ENCODE data around the gene CA6.

The CA6 gene

GRCh38 chr1:8939000-8939265 lies 6.7 kb upstream of the CA6 start:
- Histone ChIP-seq H3K4me3 (ENCODE audit: low read length) (no peak overlapping the region), H2AK5ac (ENCODE audit: low read length) (no peak overlapping the region), H3K4ac (ENCODE audit: low read depth, low read length) (no peak overlapping the region), H3K4me1 (ENCODE audit: control insufficient read depth, low read depth, low read length) (peaks cover 4% of the 10 kb centered on the region), H2BK120ac (ENCODE audit: low read depth, low read length) (no peak overlapping the region), H3K23ac (ENCODE audit: low read length) (no peak overlapping the region), H4K5ac (ENCODE audit: low read length) (no peak overlapping the region), H3K79me2 (ENCODE audit: control insufficient read depth, insufficient read depth, low read length) (no peaks in the 10 kb centered on the region), H3K27ac (ENCODE audit: low read depth, low read length) (no peak overlapping the region), H3K4me2 (ENCODE audit: low read length) (no peak overlapping the region), H3K56ac (ENCODE audit: low read length) (no peak overlapping the region), H3K9ac (ENCODE audit: low read length) (no peak overlapping the region), H2BK15ac (replicated peaks; ENCODE audit: low read depth) (no peak overlapping the region), H3K36me3 (ENCODE audit: control insufficient read depth, insufficient read depth, low read length) (no peaks in the 10 kb centered on the region), H2BK5ac (ENCODE audit: low read length) (no peak overlapping the region), H4K8ac (ENCODE audit: low read depth, low read length) (no peak overlapping the region), H3K27me3 (ENCODE audit: insufficient read depth, low read length, poor library complexity) (no peaks in the 10 kb centered on the region), H3K79me1 (ENCODE audit: low read length) (no peaks in the 10 kb centered on the region), H3K18ac (ENCODE audit: low read length) (no peak overlapping the region)
- DNase-seq = no peak
- WGBS (ENCODE audit: extremely low coverage, insufficient coverage, low lambda C conversion rate) = no CpG with 5 or more reads among the region's 2 CpGs

DNA sequence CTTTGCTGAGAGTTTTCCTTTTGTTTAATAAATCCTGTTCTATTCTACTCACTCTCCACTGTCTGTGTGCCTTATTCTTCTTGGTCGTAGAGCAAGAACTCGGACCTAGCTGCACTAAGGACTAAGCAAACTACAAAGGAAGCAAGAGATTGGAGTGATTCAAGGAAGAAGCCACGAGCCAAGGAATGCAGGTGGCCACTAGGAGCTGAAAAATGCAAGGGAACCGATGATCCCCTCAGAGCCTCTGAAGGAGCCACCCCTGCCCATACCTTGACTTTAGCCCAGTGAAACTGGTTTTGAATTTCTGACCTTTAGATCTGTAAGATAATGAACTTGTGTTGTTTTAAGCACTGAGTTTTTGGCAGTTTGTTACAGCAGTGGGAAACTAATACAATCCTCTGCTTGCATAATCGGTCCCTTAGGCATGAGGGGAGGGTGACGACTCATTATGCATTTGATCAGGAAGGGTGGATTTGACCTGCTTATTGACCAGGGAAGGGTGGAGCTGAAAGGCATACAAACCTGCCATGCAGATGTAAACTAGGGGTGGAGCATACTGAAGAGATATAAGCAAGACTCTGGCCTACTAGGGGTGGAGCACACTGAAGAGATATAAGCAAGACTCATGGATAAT lies 6.2 kb upstream of the CA6 start:
- no peak for DNase-seq
- Histone ChIP-seq H3K4me1 (ENCODE audit: control insufficient read depth, low read depth, low read length) (peaks cover 5% of the 10 kb centered on the region), H4K8ac (ENCODE audit: low read depth, low read length) (no peak overlapping the region), H2BK15ac (replicated peaks; ENCODE audit: low read depth) (no peak overlapping the region), H3K27ac (ENCODE audit: low read depth, low read length) (no peak overlapping the region), H2AK5ac (ENCODE audit: low read length) (no peak overlapping the region), H3K18ac (ENCODE audit: low read length) (no peak overlapping the region), H2BK5ac (ENCODE audit: low read length) (no peak overlapping the region), H3K27me3 (ENCODE audit: insufficient read depth, low read length, poor library complexity) (no peaks in the 10 kb centered on the region), H3K79me2 (ENCODE audit: control insufficient read depth, insufficient read depth, low read length) (no peaks in the 10 kb centered on the region), H4K5ac (ENCODE audit: low read length) (no peak overlapping the region), H3K79me1 (ENCODE audit: low read length) (no peaks in the 10 kb centered on the region), H3K4ac (ENCODE audit: low read depth, low read length) (no peak overlapping the region), H2BK120ac (ENCODE audit: low read depth, low read length) (no peak overlapping the region), H3K36me3 (ENCODE audit: control insufficient read depth, insufficient read depth, low read length) (no peaks in the 10 kb centered on the region), H3K9ac (ENCODE audit: low read length) (no peak overlapping the region), H3K23ac (ENCODE audit: low read length) (no peak overlapping the region), H3K4me2 (ENCODE audit: low read length) (no peak overlapping the region), H3K56ac (ENCODE audit: low read length) (no peak overlapping the region), H3K4me3 (ENCODE audit: low read length) (no peak overlapping the region)
- no CpG with 5 or more reads among the region's 6 CpGs for WGBS (ENCODE audit: extremely low coverage, insufficient coverage, low lambda C conversion rate)

GRCh38 chr1:8941906-8942305 lies 3.8 kb upstream of the CA6 start:
- Histone ChIP-seq H2BK120ac (ENCODE audit: low read depth, low read length) (no peak overlapping the region), H3K4me2 (ENCODE audit: low read length) (no peak overlapping the region), H3K9ac (ENCODE audit: low read length) (no peak overlapping the region), H3K4me3 (ENCODE audit: low read length) (no peak overlapping the region), H3K23ac (ENCODE audit: low read length) (no peak overlapping the region), H4K5ac (ENCODE audit: low read length) (no peak overlapping the region), H2AK5ac (ENCODE audit: low read length) (no peak overlapping the region), H3K27me3 (ENCODE audit: insufficient read depth, low read length, poor library complexity) (no peaks in the 10 kb centered on the region), H2BK15ac (replicated peaks; ENCODE audit: low read depth) (no peak overlapping the region), H3K79me1 (ENCODE audit: low read length) (no peaks in the 10 kb centered on the region), H3K79me2 (ENCODE audit: control insufficient read depth, insufficient read depth, low read length) (no peaks in the 10 kb centered on the region), H4K8ac (ENCODE audit: low read depth, low read length) (no peak overlapping the region), H3K4me1 (ENCODE audit: control insufficient read depth, low read depth, low read length) (peaks cover 5% of the 10 kb centered on the region), H3K56ac (ENCODE audit: low read length) (no peak overlapping the region), H3K18ac (ENCODE audit: low read length) (no peak overlapping the region), H3K36me3 (ENCODE audit: control insufficient read depth, insufficient read depth, low read length) (no peaks in the 10 kb centered on the region), H3K27ac (ENCODE audit: low read depth, low read length) (no peak overlapping the region), H2BK5ac (ENCODE audit: low read length) (no peak overlapping the region), H3K4ac (ENCODE audit: low read depth, low read length) (no peak overlapping the region)
- WGBS (ENCODE audit: extremely low coverage, insufficient coverage, low lambda C conversion rate) = no CpG with 5 or more reads among the region's 6 CpGs
- DNase-seq = peak; percentile 56

GRCh38 chr1:8943498-8944405 lies 1.9 kb upstream of the CA6 start:
- no peak overlapping the region for H2BK120ac ChIP-seq (ENCODE audit: low read depth, low read length)
- peak; percentile 81 for DNase-seq
- H3K27ac ChIP-seq (ENCODE audit: low read depth, low read length) = no peak overlapping the region
- peak overlapping the region; percentile 13 for H3K9ac ChIP-seq (ENCODE audit: low read length)
- H3K36me3 ChIP-seq (ENCODE audit: control insufficient read depth, insufficient read depth, low read length) = no peaks in the 10 kb centered on the region
- no peak overlapping the region for H2BK15ac ChIP-seq (replicated peaks; ENCODE audit: low read depth)
- H3K4me1 ChIP-seq (ENCODE audit: control insufficient read depth, low read depth, low read length) = peaks cover 5% of the 10 kb centered on the region
- H3K4me3 ChIP-seq (ENCODE audit: low read length) = no peak overlapping the region
- H3K4ac ChIP-seq (ENCODE audit: low read depth, low read length) = no peak overlapping the region
- H2AK5ac ChIP-seq (ENCODE audit: low read length) = no peak overlapping the region
- H4K8ac ChIP-seq (ENCODE audit: low read depth, low read length) = no peak overlapping the region
- peak overlapping the region; percentile 19 for H3K56ac ChIP-seq (ENCODE audit: low read length)
- H3K79me1 ChIP-seq (ENCODE audit: low read length) = no peaks in the 10 kb centered on the region
- no peaks in the 10 kb centered on the region for H3K79me2 ChIP-seq (ENCODE audit: control insufficient read depth, insufficient read depth, low read length)
- no peak overlapping the region for H3K18ac ChIP-seq (ENCODE audit: low read length)
- no peak overlapping the region for H3K4me2 ChIP-seq (ENCODE audit: low read length)
- H3K27me3 ChIP-seq (ENCODE audit: insufficient read depth, low read length, poor library complexity) = no peaks in the 10 kb centered on the region
- WGBS (ENCODE audit: extremely low coverage, insufficient coverage, low lambda C conversion rate) = no CpG with 5 or more reads among the region's 16 CpGs
- no peak overlapping the region for H3K23ac ChIP-seq (ENCODE audit: low read length)
- no peak overlapping the region for H2BK5ac ChIP-seq (ENCODE audit: low read length)
- H4K5ac ChIP-seq (ENCODE audit: low read length) = no peak overlapping the region

DNA sequence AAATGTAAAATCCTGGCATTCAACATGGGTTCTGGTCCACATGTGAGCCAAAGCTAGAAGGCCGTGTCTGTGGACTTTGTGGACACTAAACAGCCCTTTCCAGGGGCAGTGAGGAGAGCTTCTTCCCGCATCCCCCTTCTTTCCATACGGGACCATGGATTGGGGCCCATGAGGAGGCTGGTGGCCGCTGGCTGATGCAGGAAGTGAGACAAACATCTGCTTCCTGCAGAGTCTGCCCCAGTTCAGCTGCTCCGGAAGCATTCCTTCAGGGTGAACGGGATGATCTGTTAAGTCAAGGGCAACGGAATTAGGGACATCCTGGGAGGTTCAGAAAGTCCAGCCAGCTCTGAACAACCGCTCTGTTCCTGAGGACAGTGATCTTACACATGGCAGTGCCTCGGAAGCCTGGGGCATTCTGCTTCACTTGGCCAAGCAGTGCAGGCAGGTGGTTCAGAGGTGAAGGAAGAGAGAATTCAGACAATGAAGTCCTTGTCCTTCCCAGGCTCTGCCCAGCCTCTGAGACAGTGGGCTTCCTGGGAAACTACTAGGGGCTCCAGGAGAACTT lies 1.5 kb downstream of the CA6 start:
- H3K4me3 ChIP-seq (ENCODE audit: low read length) = no peak overlapping the region
- H3K18ac ChIP-seq (ENCODE audit: low read length) = no peak overlapping the region
- H2AK5ac ChIP-seq (ENCODE audit: low read length) = no peak overlapping the region
- no peak overlapping the region for H4K5ac ChIP-seq (ENCODE audit: low read length)
- H3K4me2 ChIP-seq (ENCODE audit: low read length) = no peak overlapping the region
- WGBS (ENCODE audit: extremely low coverage, insufficient coverage, low lambda C conversion rate) = no CpG with 5 or more reads among the region's 9 CpGs
- H3K79me2 ChIP-seq (ENCODE audit: control insufficient read depth, insufficient read depth, low read length) = no peaks in the 10 kb centered on the region
- H3K36me3 ChIP-seq (ENCODE audit: control insufficient read depth, insufficient read depth, low read length) = no peaks in the 10 kb centered on the region
- H3K4ac ChIP-seq (ENCODE audit: low read depth, low read length) = no peak overlapping the region
- H4K8ac ChIP-seq (ENCODE audit: low read depth, low read length) = no peak overlapping the region
- H2BK120ac ChIP-seq (ENCODE audit: low read depth, low read length) = no peak overlapping the region
- H2BK5ac ChIP-seq (ENCODE audit: low read length) = no peak overlapping the region
- no peak overlapping the region for H3K9ac ChIP-seq (ENCODE audit: low read length)
- no peaks in the 10 kb centered on the region for H3K27me3 ChIP-seq (ENCODE audit: insufficient read depth, low read length, poor library complexity)
- H3K23ac ChIP-seq (ENCODE audit: low read length) = no peak overlapping the region
- H3K4me1 ChIP-seq (ENCODE audit: control insufficient read depth, low read depth, low read length) = peaks cover 5% of the 10 kb centered on the region
- no peaks in the 10 kb centered on the region for H3K79me1 ChIP-seq (ENCODE audit: low read length)
- no peak overlapping the region for H3K56ac ChIP-seq (ENCODE audit: low read length)
- H2BK15ac ChIP-seq (replicated peaks; ENCODE audit: low read depth) = no peak overlapping the region
- H3K27ac ChIP-seq (ENCODE audit: low read depth, low read length) = no peak overlapping the region
- DNase-seq = no peak

Data from mesendoderm (in vitro differentiated cells).